ENCODE measurements around the gene CTNNA3. TPM values are rescaled to one million over a fixed set of nuclear protein-coding genes. Genes with fewer than 3 reads are reported as not detected.

CTNNA3 gene
- total RNA-seq, 1 experiment from 2014 or later: 0.32 TPM

GRCh38 chr10:66837990-66838389 lies 858.0 kb downstream of the CTNNA3 start:
- no peak overlapping the region for H2AFZ ChIP-seq (ENCODE audit: low read depth, low read length, poor library complexity, severe bottlenecking)
- TF ChIP-seq SRF (IDR thresholded peaks at IDR 0.05; ENCODE audit: low read depth): no peak
- no peak for TF ChIP-seq TCF7L2 (IDR thresholded peaks at IDR 0.05; ENCODE audit: borderline replicate concordance, extremely low read depth, insufficient read depth, insufficient read length)
- no peaks in the 10 kb centered on the region for H3K79me2 ChIP-seq (ENCODE audit: insufficient read depth, low read length)
- ChIA-PET POLR2A (no interaction called here), CTCF (no interaction called here), RAD21 (ENCODE audit: low non-redundant PET in 1 of 2, low total read pairs in 2 of 2, uncharacterized antibody in 2 of 2, unreplicated experiment in 2 of 2) (no interaction called here)
- no peak overlapping the region for H3K9ac ChIP-seq (ENCODE audit: low read length)
- H3K4me2 ChIP-seq (ENCODE audit: low read length): no peak overlapping the region
- no peaks in the 10 kb centered on the region for H3K36me3 ChIP-seq (ENCODE audit: control insufficient read depth in 1 of 2, insufficient read depth in 2 of 2, low read length in 2 of 2)
- H3K27ac ChIP-seq (ENCODE audit: low read depth, low read length): no peak overlapping the region
- no peaks in the 10 kb centered on the region for H3K27me3 ChIP-seq (ENCODE audit: insufficient read depth, low read length)
- H3K9me2 ChIP-seq (ENCODE audit: insufficient read depth): no peaks in the 10 kb centered on the region
- ATAC-seq (no peak), DNase-seq (ENCODE audit: low read depth, low spot score) (no peak)
- intact Hi-C loops (cut with micrococcal nuclease): no loop called here
- H4K20me1 ChIP-seq (ENCODE audit: insufficient read depth): no peaks in the 10 kb centered on the region
- H3K4me1 ChIP-seq (ENCODE audit: control insufficient read depth in 1 of 2, insufficient read depth in 2 of 2, low read length in 2 of 2): peaks cover 0 to 32% of the 10 kb centered on the region in 2 experiments; a peak in 2 of 4 replicates
- BruUV-seq (replicated peaks): no TSS peak
- H3K4me3 ChIP-seq (replicated peaks in 1 of 2; ENCODE audit: low read depth in 1 of 2, low read length in 2 of 2): no peak overlapping the region
- no peaks in the 10 kb centered on the region for H3K9me3 ChIP-seq (ENCODE audit: control insufficient read depth in 1 of 2, insufficient read depth in 1 of 2, low read depth in 1 of 2, low read length in 2 of 2)

GRCh38 chr10:66837335-66837734 lies 858.7 kb downstream of the CTNNA3 start:
- ChIA-PET RAD21 (ENCODE audit: low non-redundant PET in 1 of 2, low total read pairs in 2 of 2, uncharacterized antibody in 2 of 2, unreplicated experiment in 2 of 2) (no interaction called here), CTCF (no interaction called here), POLR2A (no interaction called here)
- H3K27me3 ChIP-seq (ENCODE audit: insufficient read depth, low read length): no peaks in the 10 kb centered on the region
- H3K36me3 ChIP-seq (ENCODE audit: control insufficient read depth in 1 of 2, insufficient read depth in 2 of 2, low read length in 2 of 2): no peaks in the 10 kb centered on the region
- H4K20me1 ChIP-seq (ENCODE audit: insufficient read depth): no peaks in the 10 kb centered on the region
- no peaks in the 10 kb centered on the region for H3K9me2 ChIP-seq (ENCODE audit: insufficient read depth)
- ATAC-seq: no peak
- intact Hi-C loops (cut with micrococcal nuclease): no loop called here
- no peak overlapping the region for H3K4me3 ChIP-seq (replicated peaks in 1 of 2; ENCODE audit: low read depth in 1 of 2, low read length in 2 of 2)
- H3K27ac ChIP-seq (ENCODE audit: low read depth, low read length): no peak overlapping the region
- H2AFZ ChIP-seq (ENCODE audit: low read depth, low read length, poor library complexity, severe bottlenecking): no peak overlapping the region
- H3K79me2 ChIP-seq (ENCODE audit: insufficient read depth, low read length): no peaks in the 10 kb centered on the region
- no peak overlapping the region for H3K4me2 ChIP-seq (ENCODE audit: low read length)
- BruUV-seq (replicated peaks): no TSS peak
- TF ChIP-seq YY1 (IDR thresholded peaks at IDR 0.05; ENCODE audit: extremely low read depth, insufficient replicate concordance, low read depth, low read length) (no peak), POLR2A (IDR thresholded peaks at IDR 0.05; ENCODE audit: borderline replicate concordance, extremely low read depth, insufficient read depth, insufficient read length) (no peak), SP1 (IDR thresholded peaks at IDR 0.05; ENCODE audit: low read depth) (no peak), CEBPB (IDR thresholded peaks at IDR 0.05; ENCODE audit: low read depth) (no peak), ZBTB33 (IDR thresholded peaks at IDR 0.05; ENCODE audit: extremely low read depth, insufficient replicate concordance, low read length) (no peak), ZNF274 (IDR thresholded peaks at IDR 0.05; ENCODE audit: low read depth, low read length) (no peak), EZH2 (IDR thresholded peaks at IDR 0.05) (no peak), MAX (IDR thresholded peaks at IDR 0.05) (no peak), CBX3 (IDR thresholded peaks at IDR 0.05; ENCODE audit: low read depth) (no peak), POLR2AphosphoS5 (IDR thresholded peaks at IDR 0.05; ENCODE audit: low read depth, low read length) (no peak), JUND (IDR thresholded peaks at IDR 0.05) (no peak), RAD21 (IDR thresholded peaks at IDR 0.05; ENCODE audit: low read depth) (no peak)
- DNase-seq (ENCODE audit: low read depth, low spot score): no peak
- H3K4me1 ChIP-seq (ENCODE audit: control insufficient read depth in 1 of 2, insufficient read depth in 2 of 2, low read length in 2 of 2): peaks cover 0 to 32% of the 10 kb centered on the region in 2 experiments; a peak in 2 of 4 replicates
- no peak overlapping the region for H3K9ac ChIP-seq (ENCODE audit: low read length)
- H3K9me3 ChIP-seq (ENCODE audit: control insufficient read depth in 1 of 2, insufficient read depth in 1 of 2, low read depth in 1 of 2, low read length in 2 of 2): no peaks in the 10 kb centered on the region
